Caki2 (cell line): ENCODE results near the gene UTF1. TPM values are rescaled to one million over a fixed set of nuclear protein-coding genes. Genes with fewer than 3 reads are reported as not detected.

Source experiments
- DNase-seq: peaks from one replicate; pipeline ENCODE4 v3.0.0-alpha.2; 2015; ENCODE audit warnings: low read depth
- in situ Hi-C: cut with HindIII; loops from 2 replicates; pipeline ENCODE4 v1.10.0; 2016; ENCODE audit warnings: low sequenced_read_pairs, low pct_unique_long_range_greater_than_20kb, mixed read lengths
- total RNA-seq: library from RNA; depleted of rRNA; stranded (reverse); fragments of >200 nt; shearing (Covaris generic); gene quantifications from 2 replicates; pipeline ENCODE4 v1.2.3, GENCODE V29; 2014; ENCODE audit warnings: low replicate concordance

UTF1 gene
- total RNA-seq, 1 experiment from 2014 or later, result not detected

GRCh38 chr10:133195611-133196010 lies 34.4 kb upstream of the UTF1 start:
- in situ Hi-C loops, result no loop called here
- DNase-seq, result no peak

GRCh38 chr10:133196221-133196915 lies 33.6 kb upstream of the UTF1 start:
- in situ Hi-C loops, result no loop called here
- DNase-seq, result no peak

- no peak for DNase-seq
- in situ Hi-C loops, result no loop called here
Measured at GRCh38 chr10:133196936-133197758, 32.9 kb upstream of the UTF1 start.

GRCh38 chr10:133197786-133198185 lies 32.2 kb upstream of the UTF1 start:
- in situ Hi-C loops, result no loop called here
- DNase-seq, result no peak

GRCh38 chr10:133198206-133198605 lies 31.8 kb upstream of the UTF1 start:
- in situ Hi-C loops, result no loop called here
- no peak for DNase-seq

- DNase-seq, result no peak
- in situ Hi-C loops, result no loop called here
Measured at GRCh38 chr10:133198621-133199487, 31.2 kb upstream of the UTF1 start.

- DNase-seq, result no peak
- in situ Hi-C loops, result no loop called here
Measured at GRCh38 chr10:133199488-133199885, 30.5 kb upstream of the UTF1 start.

- DNase-seq, result no peak
- in situ Hi-C loops, result no loop called here
Measured at GRCh38 chr10:133199992-133200611, 29.9 kb upstream of the UTF1 start.

- DNase-seq, result no peak
- in situ Hi-C loops, result no loop called here
Measured at GRCh38 chr10:133200621-133201031, 29.4 kb upstream of the UTF1 start.

GRCh38 chr10:133201151-133201947 lies 28.7 kb upstream of the UTF1 start:
- DNase-seq, result no peak
- in situ Hi-C loops, result no loop called here

- no peak for DNase-seq
- in situ Hi-C loops, result no loop called here
Measured at GRCh38 chr10:133201948-133202725, 27.9 kb upstream of the UTF1 start.

GRCh38 chr10:133202778-133203651 lies 27.0 kb upstream of the UTF1 start:
- in situ Hi-C loops, result no loop called here
- DNase-seq, result no peak

- in situ Hi-C loops, result no loop called here
- no peak for DNase-seq
Measured at GRCh38 chr10:133203652-133204195, 26.3 kb upstream of the UTF1 start.

GRCh38 chr10:133204226-133205015 lies 25.6 kb upstream of the UTF1 start:
- no peak for DNase-seq
- in situ Hi-C loops, result no loop called here

- in situ Hi-C loops, result no loop called here
Measured at GRCh38 chr10:133205146-133205545, 24.9 kb upstream of the UTF1 start.

More at GRCh38 chr10:133205146-133205545, 24.9 kb upstream of the UTF1 start:
- no peak for DNase-seq
